HepG2 (cell line): Measurements from ENCODE around the gene RIPK3. TPM values are rescaled to one million over a fixed set of nuclear protein-coding genes. Genes with fewer than 3 reads are reported as not detected.

Experiments used
- AKAP8 ChIP-seq: sonication (generic); formaldehyde crosslinking; IDR thresholded peaks from 2 replicates; pipeline ENCODE4 v1.5.1; 2020; ENCODE audit warnings: mild to moderate bottlenecking, missing genetic modification reagents
- BRD4 ChIP-seq: sonication (generic); formaldehyde crosslinking; IDR thresholded peaks from 2 replicates; pipeline ENCODE4 v1.4.0; 2020; ENCODE audit warnings: missing genetic modification reagents
- FOXJ3 ChIP-seq: sonication (generic); formaldehyde crosslinking; IDR thresholded peaks from 2 replicates; pipeline ENCODE4 v1.4.0; 2020; ENCODE audit warnings: missing genetic modification reagents, mild to moderate bottlenecking, borderline replicate concordance
- HIVEP1 ChIP-seq: sonication (generic); formaldehyde crosslinking; IDR thresholded peaks from 2 replicates; pipeline ENCODE4 v1.4.0; 2020; ENCODE audit warnings: mild to moderate bottlenecking, missing genetic modification reagents
- IRX3 ChIP-seq: sonication (generic); formaldehyde crosslinking; IDR thresholded peaks from 2 replicates; pipeline ENCODE4 v1.8.1; 2023; ENCODE audit warnings: mild to moderate bottlenecking, low read depth, missing genetic modification reagents, borderline replicate concordance
- KLF13 ChIP-seq: sonication (generic); formaldehyde crosslinking; IDR thresholded peaks from 2 replicates; pipeline ENCODE4 v1.4.0; 2020; ENCODE audit warnings: mild to moderate bottlenecking, missing genetic modification reagents
- MBNL3 ChIP-seq: fragments of 250-450 bp; sonication (Bioruptor Pico); conservative IDR thresholded peaks from 2 replicates; pipeline ENCODE4 v1.8.0; 2022; ENCODE audit warnings: mild to moderate bottlenecking, inconsistent platforms
- PAX8 ChIP-seq: sonication (generic); formaldehyde crosslinking; IDR thresholded peaks from 2 replicates; pipeline ENCODE4 v1.8.0; 2022; ENCODE audit warnings: mild to moderate bottlenecking, missing genetic modification reagents, borderline replicate concordance
- RELA ChIP-seq: sonication (generic); formaldehyde crosslinking; IDR thresholded peaks from 2 replicates; pipeline ENCODE4 v1.4.0; 2020; ENCODE audit warnings: missing genetic modification reagents
- SAFB2 ChIP-seq: sonication (generic); formaldehyde crosslinking; IDR thresholded peaks from 2 replicates; pipeline ENCODE4 v1.5.1; 2020; ENCODE audit warnings: missing genetic modification reagents, low read depth, mild to moderate bottlenecking, borderline replicate concordance
- SIX1 ChIP-seq: sonication (generic); formaldehyde crosslinking; IDR thresholded peaks from 2 replicates; pipeline ENCODE4 v1.4.0; 2020; ENCODE audit warnings: missing genetic modification reagents, borderline replicate concordance
- SP5 ChIP-seq: IDR thresholded peaks from 2 replicates; pipeline ENCODE4 v1.6.1; 2016; ENCODE audit warnings: low read depth, borderline replicate concordance
- SYNCRIP ChIP-seq: fragments of 200-400 bp; formaldehyde crosslinking; IDR thresholded peaks from 2 replicates; pipeline ENCODE4 v1.6.1; 2018; ENCODE audit warnings: mild to moderate bottlenecking, low read depth, low read length; ENCODE audit not compliant: insufficient read depth
- TAF1 ChIP-seq: sonication (generic); formaldehyde crosslinking; IDR thresholded peaks from 2 replicates; pipeline ENCODE4 v1.4.0; 2020; ENCODE audit warnings: missing genetic modification reagents
- U2AF1 ChIP-seq: fragments of 200-400 bp; formaldehyde crosslinking; optimal IDR thresholded peaks from 2 replicates; pipeline ENCODE3; 2017; ENCODE audit warnings: mild to moderate bottlenecking, low read depth, low read length
- ZBTB1 ChIP-seq: sonication (generic); formaldehyde crosslinking; IDR thresholded peaks from 2 replicates; pipeline ENCODE4 v1.4.0; 2020; ENCODE audit warnings: missing genetic modification reagents, borderline replicate concordance
- ZMYM4 ChIP-seq: sonication (generic); formaldehyde crosslinking; IDR thresholded peaks from 2 replicates; pipeline ENCODE4 v1.8.1; 2023; ENCODE audit warnings: mild to moderate bottlenecking, missing genetic modification reagents
- ZNF121 ChIP-seq: sonication (generic); formaldehyde crosslinking; IDR thresholded peaks from 2 replicates; pipeline ENCODE4 v1.5.0; 2020; ENCODE audit warnings: mild to moderate bottlenecking, missing genetic modification reagents
- ZNF143 ChIP-seq: sonication (generic); formaldehyde crosslinking; IDR thresholded peaks from 2 replicates; pipeline ENCODE4 v1.4.0; 2020; ENCODE audit warnings: missing genetic modification reagents
- ZNF260 ChIP-seq: sonication (generic); formaldehyde crosslinking; IDR thresholded peaks from 2 replicates; pipeline ENCODE4 v1.4.0; 2020; ENCODE audit warnings: missing genetic modification reagents, low read depth, mild to moderate bottlenecking, borderline replicate concordance
- ZNF75D ChIP-seq: sonication (generic); formaldehyde crosslinking; IDR thresholded peaks from 2 replicates; pipeline ENCODE4 v1.8.1; 2023; ENCODE audit warnings: missing genetic modification reagents, mild to moderate bottlenecking, borderline replicate concordance
- polyA plus RNA-seq, 8 experiments: library from polyadenylated mRNA; depleted of rRNA in 3 of 8; stranded (reverse) in 7 of 8; unstranded in 1 of 8; fragments of >200 nt; fragmentation: Illumina TruSeq in 4 of 8; extraction: Trizol in 4 of 8; gene quantifications; 2 replicates each; pipeline versions ENCODE4 v1.2.1 to v1.2.3, GENCODE V29; 2011 to 2016; ENCODE audit warnings: low read depth in 4 of 8, missing spikeins in 1 of 8, mixed read lengths in 1 of 8; ENCODE audit not compliant: insufficient read depth in 1 of 8
- total RNA-seq, 5 experiments: library from RNA; depleted of rRNA; stranded (reverse); fragments of >200 nt; fragmentation: Illumina TruSeq; extraction: Trizol; gene quantifications; 2 replicates each; pipeline ENCODE4 v1.2.3, GENCODE V29; 2016; ENCODE audit warnings: low read depth in 1 of 5
- TF ChIP-seq, protein P1 (sequence below), 2 experiments: sonication (generic) in 1 of 2; formaldehyde crosslinking in 1 of 2; IDR thresholded peaks; 2 replicates each; pipeline versions ENCODE4 v1.4.0 to v1.6.1; 2018 to 2020; ENCODE audit warnings: missing genetic modification reagents in 2 of 2, borderline replicate concordance in 1 of 2, low read depth in 1 of 2, mild to moderate bottlenecking in 1 of 2, missing biosample characterization in 1 of 2
- TF ChIP-seq, protein P2 (sequence below): sonication (generic); formaldehyde crosslinking; IDR thresholded peaks from 2 replicates; pipeline ENCODE4 v1.5.0; 2020; ENCODE audit warnings: missing genetic modification reagents
- TF ChIP-seq, protein P3 (sequence below): sonication (generic); formaldehyde crosslinking; IDR thresholded peaks from 2 replicates; pipeline ENCODE4 v1.5.1; 2020; ENCODE audit warnings: mild to moderate bottlenecking, missing genetic modification reagents

RIPK3 gene
- total and polyA plus RNA-seq, 2 of the 13 experiments (the other 11 are each of a cell fraction or from before 2014, with no cell fraction given), result not detected

DNA sequence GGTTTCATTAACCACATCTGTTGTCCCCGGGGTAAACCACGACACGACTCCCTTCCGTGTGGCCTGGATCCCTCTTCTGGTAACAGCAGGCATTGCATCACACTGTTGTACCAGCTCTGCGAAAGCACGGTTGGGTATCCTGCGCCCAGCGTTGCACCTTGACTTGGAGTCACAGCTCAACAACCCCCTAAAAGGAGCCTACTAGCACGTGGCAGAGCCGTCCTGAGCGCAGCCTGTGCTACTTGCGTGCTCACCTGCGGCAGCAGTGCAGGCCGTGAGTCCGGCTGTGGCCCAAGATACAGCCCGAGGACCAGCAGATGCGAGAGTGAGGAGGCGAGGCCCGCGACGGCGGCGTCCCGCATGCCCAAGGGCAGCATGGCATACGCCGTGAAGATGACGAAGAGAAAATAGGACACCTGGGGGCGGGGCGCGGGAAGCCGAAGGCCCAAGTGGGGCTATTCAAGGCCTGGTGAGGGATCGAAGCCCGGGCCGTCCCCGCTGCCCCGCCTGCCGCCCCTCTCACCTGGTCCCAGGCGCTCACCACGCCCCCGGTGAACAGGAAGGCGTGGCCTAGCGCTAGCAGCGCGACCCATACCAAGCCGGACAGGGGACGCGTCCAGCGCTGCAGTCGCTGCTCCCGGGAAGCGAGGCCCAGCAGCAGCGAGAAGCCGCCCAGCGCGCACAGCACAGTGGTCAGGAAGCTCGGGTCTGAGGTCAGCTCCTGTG is 7.4 kb downstream of the RIPK3 start (continued):
- TF ChIP-seq BRD4 (CRISPR knock-in tag), result no peak
- no peak for TF ChIP-seq ZNF143 (CRISPR knock-in tag)
- TF ChIP-seq KLF13 (CRISPR knock-in tag), result peak; percentile 99
- peak; percentile 26; the same call in 1 of the 2 replicates for TF ChIP-seq RELA (CRISPR knock-in tag)
- TF ChIP-seq HIVEP1 (CRISPR knock-in tag), result peak; percentile 98
- TF ChIP-seq IRX3 (CRISPR knock-in tag), result peak; percentile 93; the same call in 1 of the 2 replicates
- no peak for TF ChIP-seq MBNL3
- no peak; the same call in 1 of the 2 replicates for TF ChIP-seq ZNF75D (CRISPR knock-in tag)
- TF ChIP-seq ZBTB1, result peak; percentile 57; the same call in 1 of the 2 replicates
- TF ChIP-seq SIX1 (CRISPR knock-in tag), result no peak
- TF ChIP-seq ZNF260, result no peak
- TF ChIP-seq, protein P1, sequence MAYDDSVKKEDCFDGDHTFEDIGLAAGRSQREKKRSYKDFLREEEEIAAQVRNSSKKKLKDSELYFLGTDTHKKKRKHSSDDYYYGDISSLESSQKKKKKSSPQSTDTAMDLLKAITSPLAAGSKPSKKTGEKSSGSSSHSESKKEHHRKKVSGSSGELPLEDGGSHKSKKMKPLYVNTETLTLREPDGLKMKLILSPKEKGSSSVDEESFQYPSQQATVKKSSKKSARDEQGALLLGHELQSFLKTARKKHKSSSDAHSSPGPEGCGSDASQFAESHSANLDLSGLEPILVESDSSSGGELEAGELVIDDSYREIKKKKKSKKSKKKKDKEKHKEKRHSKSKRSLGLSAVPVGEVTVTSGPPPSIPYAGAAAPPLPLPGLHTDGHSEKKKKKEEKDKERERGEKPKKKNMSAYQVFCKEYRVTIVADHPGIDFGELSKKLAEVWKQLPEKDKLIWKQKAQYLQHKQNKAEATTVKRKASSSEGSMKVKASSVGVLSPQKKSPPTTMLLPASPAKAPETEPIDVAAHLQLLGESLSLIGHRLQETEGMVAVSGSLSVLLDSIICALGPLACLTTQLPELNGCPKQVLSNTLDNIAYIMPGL (CRISPR knock-in tag; IDR thresholded peaks at IDR 0.05; ENCODE audit: borderline replicate concordance in 1 of 2, low read depth in 1 of 2), result peak; percentile 91 to 94
- TF ChIP-seq, protein P2, sequence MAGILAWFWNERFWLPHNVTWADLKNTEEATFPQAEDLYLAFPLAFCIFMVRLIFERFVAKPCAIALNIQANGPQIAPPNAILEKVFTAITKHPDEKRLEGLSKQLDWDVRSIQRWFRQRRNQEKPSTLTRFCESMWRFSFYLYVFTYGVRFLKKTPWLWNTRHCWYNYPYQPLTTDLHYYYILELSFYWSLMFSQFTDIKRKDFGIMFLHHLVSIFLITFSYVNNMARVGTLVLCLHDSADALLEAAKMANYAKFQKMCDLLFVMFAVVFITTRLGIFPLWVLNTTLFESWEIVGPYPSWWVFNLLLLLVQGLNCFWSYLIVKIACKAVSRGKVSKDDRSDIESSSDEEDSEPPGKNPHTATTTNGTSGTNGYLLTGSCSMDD (CRISPR knock-in tag), result no peak
- TF ChIP-seq FOXJ3 (CRISPR knock-in tag), result no peak
- TF ChIP-seq, protein P3, sequence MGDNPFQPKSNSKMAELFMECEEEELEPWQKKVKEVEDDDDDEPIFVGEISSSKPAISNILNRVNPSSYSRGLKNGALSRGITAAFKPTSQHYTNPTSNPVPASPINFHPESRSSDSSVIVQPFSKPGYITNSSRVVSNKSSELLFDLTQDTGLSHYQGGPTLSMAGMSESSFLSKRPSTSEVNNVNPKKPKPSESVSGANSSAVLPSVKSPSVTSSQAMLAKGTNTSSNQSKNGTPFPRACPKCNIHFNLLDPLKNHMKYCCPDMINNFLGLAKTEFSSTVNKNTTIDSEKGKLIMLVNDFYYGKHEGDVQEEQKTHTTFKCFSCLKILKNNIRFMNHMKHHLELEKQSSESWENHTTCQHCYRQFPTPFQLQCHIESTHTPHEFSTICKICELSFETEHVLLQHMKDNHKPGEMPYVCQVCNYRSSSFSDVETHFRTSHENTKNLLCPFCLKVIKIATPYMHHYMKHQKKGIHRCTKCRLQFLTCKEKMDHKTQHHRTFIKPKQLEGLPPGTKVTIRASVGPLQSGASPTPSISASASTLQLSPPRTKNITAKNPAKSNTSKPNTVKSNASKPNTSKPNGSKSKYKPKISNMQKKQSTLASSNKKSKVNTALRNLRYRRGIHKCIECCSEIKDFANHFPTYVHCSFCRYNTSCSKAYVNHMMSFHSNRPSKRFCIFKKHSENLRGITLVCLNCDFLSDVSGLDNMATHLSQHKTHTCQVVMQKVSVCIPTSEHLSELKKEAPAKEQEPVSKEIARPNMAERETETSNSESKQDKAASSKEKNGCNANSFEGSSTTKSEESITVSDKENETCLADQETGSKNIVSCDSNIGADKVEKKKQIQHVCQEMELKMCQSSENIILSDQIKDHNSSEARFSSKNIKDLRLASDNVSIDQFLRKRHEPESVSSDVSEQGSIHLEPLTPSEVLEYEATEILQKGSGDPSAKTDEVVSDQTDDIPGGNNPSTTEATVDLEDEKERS (CRISPR knock-in tag), result peak; percentile 93; the same call in 1 of the 2 replicates
- peak; percentile 36 for TF ChIP-seq SP5
- TF ChIP-seq ZNF121, result no peak; the same call in 1 of the 2 replicates
- TF ChIP-seq U2AF1, result peak; percentile 79
- peak; percentile 58 for TF ChIP-seq TAF1
- peak; percentile 77 for TF ChIP-seq ZMYM4
- TF ChIP-seq SAFB2, result peak; percentile 96; the same call in 1 of the 2 replicates
- TF ChIP-seq SYNCRIP, result no peak
- TF ChIP-seq AKAP8 (CRISPR knock-in tag), result peak; percentile 81
- TF ChIP-seq PAX8 (CRISPR knock-in tag), result peak; percentile 99
